Skin epidermis (tissue), 12 donors: Measurements from ENCODE around the gene GRM1.

ENCODE experiments used
- H3K27ac ChIP-seq, 21 experiments: fragments of 200-600 bp; sonication (generic) in 11 of 21; one replicate each; pipeline ENCODE4 v1.5.0; 2020; ENCODE audit warnings: mild to moderate bottlenecking in 3 of 21, inconsistent platforms in 2 of 21, moderate library complexity in 2 of 21
- H3K4me3 ChIP-seq, 7 experiments: fragments of 200-600 bp; sonication (generic) in 2 of 7; one replicate each; pipeline ENCODE4 v1.5.0; 2020; ENCODE audit warnings: inconsistent platforms in 2 of 7, mild to moderate bottlenecking in 2 of 7, moderate library complexity in 1 of 7

GRM1 gene

GRCh38 chr6:146355521-146356100 lies 326.7 kb downstream of the GRM1 start:
- H3K4me3 ChIP-seq = no peak overlapping the region
- no peak overlapping the region for H3K27ac ChIP-seq

GRCh38 chr6:146357578-146358430 lies 328.9 kb downstream of the GRM1 start:
- H3K27ac ChIP-seq = peak overlapping the region in 12 of 21 experiments; percentile 13 to 88 (median 52)
- H3K4me3 ChIP-seq = no peak overlapping the region

GRCh38 chr6:146358431-146359046 lies 329.7 kb downstream of the GRM1 start:
- peak overlapping the region in 13 of 21 experiments; percentile 13 to 88 (median 50) for H3K27ac ChIP-seq
- H3K4me3 ChIP-seq = no peak overlapping the region

GRCh38 chr6:146359131-146359530 lies 330.3 kb downstream of the GRM1 start:
- peak overlapping the region in 2 of 21 experiments; percentile 54 to 59 for H3K27ac ChIP-seq
- no peak overlapping the region for H3K4me3 ChIP-seq

- Histone ChIP-seq H3K4me3 (no peak overlapping the region), H3K27ac (no peak overlapping the region)
Measured at GRCh38 chr6:146361128-146361924, 332.5 kb downstream of the GRM1 start.

- Histone ChIP-seq H3K27ac (no peak overlapping the region), H3K4me3 (no peak overlapping the region)
Measured at GRCh38 chr6:146363838-146364607, 335.2 kb downstream of the GRM1 start.

GRCh38 chr6:146364816-146365594 lies 336.1 kb downstream of the GRM1 start:
- H3K27ac ChIP-seq = no peak overlapping the region

GRCh38 chr6:146367061-146367460 lies 338.2 kb downstream of the GRM1 start:
- Histone ChIP-seq H3K27ac (no peak overlapping the region), H3K4me3 (no peak overlapping the region)

More at GRCh38 chr6:146364816-146365594, 336.1 kb downstream of the GRM1 start:
- H3K4me3 ChIP-seq = no peak overlapping the region

GRCh38 chr6:146369866-146370265 lies 341.0 kb downstream of the GRM1 start:
- Histone ChIP-seq H3K27ac (no peak overlapping the region), H3K4me3 (no peak overlapping the region)

GRCh38 chr6:146381486-146381885 lies 352.6 kb downstream of the GRM1 start:
- Histone ChIP-seq H3K27ac (no peak overlapping the region), H3K4me3 (no peak overlapping the region)

- no peak overlapping the region for H3K27ac ChIP-seq
- H3K4me3 ChIP-seq = no peak overlapping the region
Measured at GRCh38 chr6:146388736-146389364, 360.0 kb downstream of the GRM1 start.

- Histone ChIP-seq H3K4me3 (no peak overlapping the region), H3K27ac (no peak overlapping the region)
Measured at GRCh38 chr6:146389740-146390139, 360.9 kb downstream of the GRM1 start.

- Histone ChIP-seq H3K27ac (no peak overlapping the region), H3K4me3 (no peak overlapping the region)
Measured at GRCh38 chr6:146397638-146398037, 368.8 kb downstream of the GRM1 start.

- Histone ChIP-seq H3K4me3 (no peak overlapping the region), H3K27ac (no peak overlapping the region)
Measured at GRCh38 chr6:146402476-146402875, 373.6 kb downstream of the GRM1 start.

GRCh38 chr6:146408583-146408982 lies 379.7 kb downstream of the GRM1 start:
- no peak overlapping the region for H3K4me3 ChIP-seq
- H3K27ac ChIP-seq = no peak overlapping the region

GRCh38 chr6:146410851-146411595 lies 382.2 kb downstream of the GRM1 start:
- no peak overlapping the region for H3K27ac ChIP-seq
- H3K4me3 ChIP-seq = no peak overlapping the region

- no peak overlapping the region for H3K27ac ChIP-seq
- H3K4me3 ChIP-seq = no peak overlapping the region
Measured at GRCh38 chr6:146419576-146419975, 390.7 kb downstream of the GRM1 start.
